Renal cortex interstitium (tissue), 15 donors: Measurements from ENCODE around the gene TPM1. TPM values are rescaled to one million over a fixed set of nuclear protein-coding genes. Genes with fewer than 3 reads are reported as not detected.
"Not testable (repeated sequence)": the region's sequence is repeated elsewhere in the genome, so short reads cannot be mapped to it uniquely, and the experiment has no call there.

Source experiments
- DNase-seq, 11 donors: peaks; one replicate each; pipeline ENCODE4 v3.0.0-alpha.2; 2013; ENCODE audit warnings: low read depth in 9 of 11, low spot score in 4 of 11; ENCODE audit errors: extremely low read depth in 1 of 11
- long read RNA-seq, 16 experiments: transcript quantifications; one replicate each; lab custom pipeline, GENCODE V29; 2026
- polyA plus RNA-seq, 3 donors: library from polyadenylated mRNA; unstranded; fragments of 120-200 nt; gene quantifications; one replicate each; pipeline ENCODE4 v1.2.1, GENCODE V29; 2013; ENCODE audit not compliant: insufficient read length in 3 of 3

The TPM1 gene
- polyA plus RNA-seq, result 100 to 1,000 TPM; 488 to 652 (median 529) TPM
- long read RNA-seq, donor 1, transcript TPM1-206 (9 exons, 1,717 nt), result major isoform, 41 of 191 reads
- long read RNA-seq, donor 1, transcript TPM1-220 (9 exons, 977 nt), result minor isoform, 5 of 191 reads
- long read RNA-seq, donor 1, transcript TPM1-233 (2 exons, 3,957 nt), result minor isoform, 8 of 191 reads
- long read RNA-seq, donor 1, transcript TPM1-208 (8 exons, 943 nt), result minor isoform, 15 of 191 reads
- long read RNA-seq, donor 1, partial matches to known transcripts, result 104 of 191 reads
- long read RNA-seq, donor 1, other reads (novel, unspliced or antisense), result 9 of 191 reads
- long read RNA-seq, donor 2, transcript TPM1-208 (8 exons, 943 nt), result minor isoform, 8 of 226 reads
- long read RNA-seq, donor 2, transcript TPM1-220 (9 exons, 977 nt), result minor isoform, 14 of 226 reads
- long read RNA-seq, donor 2, transcript TPM1-206 (9 exons, 1,717 nt), result major isoform, 50 of 226 reads
- long read RNA-seq, donor 2, transcript TPM1-233 (2 exons, 3,957 nt), result minor isoform, 6 of 226 reads
- long read RNA-seq, donor 2, partial matches to known transcripts, result 129 of 226 reads
- long read RNA-seq, donor 2, other reads (novel, unspliced or antisense), result 10 of 226 reads
- long read RNA-seq, donor 3, transcript TPM1-220 (9 exons, 977 nt), result minor isoform, 23 of 325 reads
- long read RNA-seq, donor 3, transcript TPM1-206 (9 exons, 1,717 nt), result major isoform, 84 of 325 reads
- long read RNA-seq, donor 3, transcript TPM1-219 (9 exons, 933 nt), result minor isoform, 5 of 325 reads
- long read RNA-seq, donor 3, transcript TPM1-208 (8 exons, 943 nt), result minor isoform, 26 of 325 reads
- long read RNA-seq, donor 3, partial matches to known transcripts, result 125 of 325 reads
- long read RNA-seq, donor 3, other reads (novel, unspliced or antisense), result 51 of 325 reads
- long read RNA-seq, donor 4, transcript TPM1-207 (10 exons, 1,049 nt), result minor isoform, 12 of 180 reads
- long read RNA-seq, donor 4, transcript TPM1-206 (9 exons, 1,717 nt), result major isoform, 66 of 180 reads
- long read RNA-seq, donor 4, transcript TPM1-220 (9 exons, 977 nt), result minor isoform, 7 of 180 reads
- long read RNA-seq, donor 4, transcript TPM1-208 (8 exons, 943 nt), result minor isoform, 15 of 180 reads
- long read RNA-seq, donor 4, partial matches to known transcripts, result 54 of 180 reads
- long read RNA-seq, donor 4, other reads (novel, unspliced or antisense), result 6 of 180 reads
- long read RNA-seq, donor 5, result 0 reads
- long read RNA-seq, donor 6, transcript TPM1-220 (9 exons, 977 nt), result minor isoform, 11 of 226 reads
- long read RNA-seq, donor 6, transcript TPM1-206 (9 exons, 1,717 nt), result major isoform, 53 of 226 reads
- long read RNA-seq, donor 6, transcript TPM1-208 (8 exons, 943 nt), result minor isoform, 18 of 226 reads
- long read RNA-seq, donor 6, partial matches to known transcripts, result 120 of 226 reads
- long read RNA-seq, donor 6, other reads (novel, unspliced or antisense), result 9 of 226 reads
- long read RNA-seq, donor 7, transcript TPM1-208 (8 exons, 943 nt), result minor isoform, 18 of 284 reads
- long read RNA-seq, donor 7, transcript TPM1-233 (2 exons, 3,957 nt), result minor isoform, 8 of 284 reads
- long read RNA-seq, donor 7, transcript TPM1-206 (9 exons, 1,717 nt), result major isoform, 78 of 284 reads
- long read RNA-seq, donor 7, transcript TPM1-220 (9 exons, 977 nt), result minor isoform, 17 of 284 reads
- long read RNA-seq, donor 7, partial matches to known transcripts, result 110 of 284 reads
- long read RNA-seq, donor 7, other reads (novel, unspliced or antisense), result 39 of 284 reads
- long read RNA-seq, donor 8, result 0 reads
- long read RNA-seq, donor 9, transcript TPM1-220 (9 exons, 977 nt), result minor isoform, 11 of 147 reads
- long read RNA-seq, donor 9, transcript TPM1-206 (9 exons, 1,717 nt), result major isoform, 62 of 147 reads
- long read RNA-seq, donor 9, transcript TPM1-208 (8 exons, 943 nt), result minor isoform, 12 of 147 reads
- long read RNA-seq, donor 9, partial matches to known transcripts, result 52 of 147 reads
- long read RNA-seq, donor 9, other reads (novel, unspliced or antisense), result 5 of 147 reads
- long read RNA-seq, donor 10, transcript TPM1-206 (9 exons, 1,717 nt), result major isoform, 70 of 221 reads
- long read RNA-seq, donor 10, transcript TPM1-207 (10 exons, 1,049 nt), result minor isoform, 5 of 221 reads
- long read RNA-seq, donor 10, transcript TPM1-208 (8 exons, 943 nt), result minor isoform, 8 of 221 reads
- long read RNA-seq, donor 10, transcript TPM1-220 (9 exons, 977 nt), result minor isoform, 5 of 221 reads
- long read RNA-seq, donor 10, partial matches to known transcripts, result 99 of 221 reads
- long read RNA-seq, donor 10, other reads (novel, unspliced or antisense), result 24 of 221 reads
- long read RNA-seq, donor 11, transcript TPM1-208 (8 exons, 943 nt), result minor isoform, 9 of 138 reads
- long read RNA-seq, donor 11, transcript TPM1-220 (9 exons, 977 nt), result minor isoform, 8 of 138 reads
- long read RNA-seq, donor 11, transcript TPM1-206 (9 exons, 1,717 nt), result major isoform, 49 of 138 reads
- long read RNA-seq, donor 11, partial matches to known transcripts, result 51 of 138 reads
- long read RNA-seq, donor 11, other reads (novel, unspliced or antisense), result 10 of 138 reads
- long read RNA-seq, donor 12, transcript TPM1-206 (9 exons, 1,717 nt), result major isoform, 27 of 92 reads
- long read RNA-seq, donor 12, partial matches to known transcripts, result 38 of 92 reads
- long read RNA-seq, donor 12, other reads (novel, unspliced or antisense), result 13 of 92 reads
- long read RNA-seq, donor 13, result 0 reads
- long read RNA-seq, donor 14, transcript TPM1-220 (9 exons, 977 nt), result minor isoform, 22 of 165 reads
- long read RNA-seq, donor 14, transcript TPM1-208 (8 exons, 943 nt), result minor isoform, 9 of 165 reads
- long read RNA-seq, donor 14, transcript TPM1-206 (9 exons, 1,717 nt), result major isoform, 51 of 165 reads
- long read RNA-seq, donor 14, partial matches to known transcripts, result 49 of 165 reads
- long read RNA-seq, donor 14, other reads (novel, unspliced or antisense), result 25 of 165 reads
- long read RNA-seq, donor 15, transcript TPM1-220 (9 exons, 977 nt), result minor isoform, 7 of 84 reads
- long read RNA-seq, donor 15, transcript TPM1-206 (9 exons, 1,717 nt), result major isoform, 24 of 84 reads
- long read RNA-seq, donor 15, transcript TPM1-207 (10 exons, 1,049 nt), result minor isoform, 19 of 84 reads
- long read RNA-seq, donor 15, partial matches to known transcripts, result 22 of 84 reads
- long read RNA-seq, donor 15, other reads (novel, unspliced or antisense), result 5 of 84 reads
- long read RNA-seq, donor 16, transcript TPM1-208 (8 exons, 943 nt), result minor isoform, 36 of 427 reads
- long read RNA-seq, donor 16, transcript TPM1-220 (9 exons, 977 nt), result minor isoform, 28 of 427 reads
- long read RNA-seq, donor 16, transcript TPM1-206 (9 exons, 1,717 nt), result major isoform, 148 of 427 reads
- long read RNA-seq, donor 16, transcript TPM1-219 (9 exons, 933 nt), result minor isoform, 9 of 427 reads
- long read RNA-seq, donor 16, partial matches to known transcripts, result 135 of 427 reads
- long read RNA-seq, donor 16, other reads (novel, unspliced or antisense), result 48 of 427 reads

GRCh38 chr15:63041974-63042876 is at the start of gene TPM1:
Gene TPM1, plus strand, starts transcription at chr15:63042747. Its CDS starts 83 bp downstream, at chr15:63042830.
- peak in 9 of 11 donors; percentile 66 to 86 (median 81) for DNase-seq

- DNase-seq, result no peak
Observed at GRCh38 chr15:62993066-62993465, 49.5 kb upstream of the TPM1 start.

GRCh38 chr15:62993632-62994031 is 48.9 kb upstream of the TPM1 start:
- DNase-seq, result not testable (repeated sequence)

GRCh38 chr15:62994439-62994838 is 48.1 kb upstream of the TPM1 start:
- DNase-seq, result no peak

- no peak for DNase-seq
Observed at GRCh38 chr15:62994975-62995681, 47.4 kb upstream of the TPM1 start.

- no peak for DNase-seq
Observed at GRCh38 chr15:62997441-62997840, 45.1 kb upstream of the TPM1 start.

- no peak for DNase-seq
Observed at GRCh38 chr15:62998262-62998890, 44.2 kb upstream of the TPM1 start.

GRCh38 chr15:62999178-62999577 is 43.4 kb upstream of the TPM1 start:
- DNase-seq, result no peak

GRCh38 chr15:62999923-63000561 is 42.5 kb upstream of the TPM1 start:
- no peak for DNase-seq

GRCh38 chr15:63000706-63001105 is 41.8 kb upstream of the TPM1 start:
- DNase-seq, result no peak

GRCh38 chr15:63004211-63004610 is 38.3 kb upstream of the TPM1 start:
- no peak for DNase-seq
